ENCODE results near the gene TWIST2. TPM values are rescaled to one million over a fixed set of nuclear protein-coding genes. Genes with fewer than 3 reads are reported as not detected.

TWIST2 gene
- total and polyA plus RNA-seq, 9 of the 15 experiments (the other 6 are each of a cell fraction or from before 2014, with no cell fraction given), result not detected

DNA sequence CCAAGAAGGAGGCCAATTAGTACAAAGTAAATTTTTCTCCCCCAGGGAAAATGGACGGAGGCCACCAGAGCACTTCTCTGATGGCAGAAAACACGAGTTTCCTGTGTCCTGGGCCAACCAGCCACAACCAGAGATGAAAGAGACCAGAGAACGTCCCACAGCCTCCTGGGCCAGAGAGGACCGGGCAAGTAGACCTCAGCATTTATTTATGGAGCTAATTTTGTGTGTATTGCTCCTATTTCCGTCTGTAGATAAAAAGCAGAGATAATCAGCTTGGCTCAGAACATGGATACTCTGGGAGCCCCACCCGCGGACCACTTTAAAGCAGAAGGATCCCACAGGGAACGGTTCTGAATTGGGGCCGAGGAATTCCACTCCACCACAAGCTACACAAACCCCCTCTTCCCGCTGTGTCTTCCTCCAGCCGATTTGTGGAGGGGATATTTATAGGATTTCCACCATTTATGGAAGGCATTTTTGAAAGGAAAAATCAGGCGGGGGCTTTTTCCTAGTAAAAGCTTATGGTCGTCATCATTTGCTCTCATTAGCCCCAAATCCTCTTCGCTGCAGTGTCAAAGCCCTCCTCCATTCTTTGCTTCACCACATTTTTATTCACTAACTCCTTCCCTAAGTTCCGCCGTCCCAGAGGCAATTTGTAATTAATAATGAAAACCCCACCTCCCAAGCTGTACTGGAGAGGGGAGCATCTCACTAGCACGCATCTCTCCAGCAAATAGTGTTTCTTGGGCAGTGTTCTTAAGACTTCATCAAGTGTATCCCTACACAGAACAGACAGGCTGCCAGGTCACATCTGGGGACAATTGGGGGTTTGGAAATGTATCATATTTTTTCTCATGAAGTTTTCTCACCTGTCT is 43.7 kb upstream of the TWIST2 start:
- no peaks in the 10 kb centered on the region for H3K9me1 ChIP-seq (ENCODE audit: control insufficient read depth, insufficient read depth, low read length)
- no peaks in the 10 kb centered on the region for H3K79me2 ChIP-seq (ENCODE audit: control insufficient read depth, insufficient read depth, low read length)
- ATAC-seq (no peak), DNase-seq (ENCODE audit: extremely low read depth in 1 of 4, low spot score in 3 of 4) (no peak), FAIRE-seq (no peak)
- CTCF ChIA-PET (ENCODE audit: low intra/inter-chr PET ratio), result no interaction called here
- POLR2A ChIA-PET, result no interaction called here
- no peaks in the 10 kb centered on the region for H4K20me1 ChIP-seq (replicated peaks; ENCODE audit: control insufficient read depth, insufficient read depth, low read length)
- H3K4me2 ChIP-seq (ENCODE audit: insufficient read depth, low read length), result no peak overlapping the region
- no peak overlapping the region for H3K4me3 ChIP-seq
- H3K9ac ChIP-seq (ENCODE audit: insufficient read depth in 1 of 2, low read depth in 2 of 2, low read length in 2 of 2), result no peak overlapping the region
- H3K36me3 ChIP-seq (ENCODE audit: control insufficient read depth, insufficient read depth, low read length), result no peaks in the 10 kb centered on the region
- no peak overlapping the region for H2AFZ ChIP-seq (ENCODE audit: low read depth, low read length)
- no peaks in the 10 kb centered on the region for H3K4me1 ChIP-seq (replicated peaks in 1 of 2; ENCODE audit: control insufficient read depth in 2 of 2, insufficient read depth in 2 of 2, low read length in 2 of 2)
- no TSS peak for BruUV-seq (replicated peaks)
- H3K27ac ChIP-seq (ENCODE audit: extremely low read depth, low read depth, low read length), result no peak overlapping the region
- intact Hi-C loops (cut with micrococcal nuclease) (no loop called here), in situ Hi-C loops (cut with MboI) (no loop called here)
- no peaks in the 10 kb centered on the region for H3K9me3 ChIP-seq (replicated peaks; ENCODE audit: control insufficient read depth, insufficient read depth, low read depth, low read length)
- WGBS (ENCODE audit: insufficient coverage, low coverage, missing lambda C conversion rate), result 3% methylated on average over 14 of the region's 17 CpGs
- TF ChIP-seq, protein P1, sequence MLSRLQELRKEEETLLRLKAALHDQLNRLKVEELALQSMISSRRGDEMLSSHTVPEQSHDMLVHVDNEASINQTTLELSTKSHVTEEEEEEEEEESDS (CRISPR knock-in tag; IDR thresholded peaks at IDR 0.05), result no peak
- TF ChIP-seq PCBP2 (IDR thresholded peaks at IDR 0.05; ENCODE audit: low read depth, low read length, poor library complexity, severe bottlenecking), result no peak
- no peak for TF ChIP-seq ZNF146 (CRISPR knock-in tag; IDR thresholded peaks at IDR 0.05; ENCODE audit: unreplicated experiment)
- no peak for TF ChIP-seq MAZ (CRISPR knock-in tag; conservative IDR thresholded peaks at IDR 0.05 in 1 of 2, IDR thresholded peaks at IDR 0.05 in 1 of 2)
- TF ChIP-seq ZNF431 (CRISPR knock-in tag; IDR thresholded peaks at IDR 0.05), result no peak
- TF ChIP-seq KLF10 (CRISPR knock-in tag; IDR thresholded peaks at IDR 0.05), result no peak
- TF ChIP-seq SMARCB1 (IDR thresholded peaks at IDR 0.05; ENCODE audit: insufficient read length, low read depth), result no peak
- H3K27me3 ChIP-seq (ENCODE audit: control insufficient read depth in 2 of 2, insufficient read depth in 2 of 2, low read length in 2 of 2), result peaks cover 0 to 13% of the 10 kb centered on the region in 2 experiments; a peak in 2 of 5 replicates

All from K562 (cell line).